CD4-positive, alpha-beta T cell treated with Interleukin-6 at 100 ng/mL for 8 hours (primary cell): ENCODE results near the gene SMAD3.

ENCODE experiments used
- DNase-seq: peaks from one replicate; pipeline ENCODE4 v3.0.0-alpha.2; 2020; ENCODE audit warnings: mixed read lengths, low spot score

SMAD3 gene

GRCh38 chr15:67166280-67167009, 101.0 kb downstream of the SMAD3 start:
- no peak for DNase-seq

DNA sequence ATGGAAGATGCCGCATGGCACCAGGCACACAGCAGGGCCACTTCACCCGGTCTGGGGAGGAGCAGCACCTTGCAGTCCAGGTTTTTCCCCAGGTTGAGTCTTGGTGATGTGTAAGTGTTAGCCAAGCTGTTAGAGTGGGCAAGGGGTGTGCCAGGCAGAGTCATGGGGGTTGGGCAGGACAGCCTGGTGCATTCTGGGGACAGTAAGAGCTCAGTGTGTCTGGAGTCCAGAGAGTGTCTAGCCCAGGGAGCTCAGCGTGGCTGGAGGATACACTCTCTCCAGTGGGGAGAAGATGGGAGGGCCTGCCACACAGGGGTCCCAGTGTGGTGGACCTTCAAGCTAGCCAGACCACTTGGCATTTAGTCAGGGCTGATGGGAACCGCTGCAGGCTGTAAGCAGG, 101.7 kb downstream of the SMAD3 start:
- DNase-seq, result no peak

GRCh38 chr15:67168694-67169093, 103.3 kb downstream of the SMAD3 start:
- no peak for DNase-seq

DNA sequence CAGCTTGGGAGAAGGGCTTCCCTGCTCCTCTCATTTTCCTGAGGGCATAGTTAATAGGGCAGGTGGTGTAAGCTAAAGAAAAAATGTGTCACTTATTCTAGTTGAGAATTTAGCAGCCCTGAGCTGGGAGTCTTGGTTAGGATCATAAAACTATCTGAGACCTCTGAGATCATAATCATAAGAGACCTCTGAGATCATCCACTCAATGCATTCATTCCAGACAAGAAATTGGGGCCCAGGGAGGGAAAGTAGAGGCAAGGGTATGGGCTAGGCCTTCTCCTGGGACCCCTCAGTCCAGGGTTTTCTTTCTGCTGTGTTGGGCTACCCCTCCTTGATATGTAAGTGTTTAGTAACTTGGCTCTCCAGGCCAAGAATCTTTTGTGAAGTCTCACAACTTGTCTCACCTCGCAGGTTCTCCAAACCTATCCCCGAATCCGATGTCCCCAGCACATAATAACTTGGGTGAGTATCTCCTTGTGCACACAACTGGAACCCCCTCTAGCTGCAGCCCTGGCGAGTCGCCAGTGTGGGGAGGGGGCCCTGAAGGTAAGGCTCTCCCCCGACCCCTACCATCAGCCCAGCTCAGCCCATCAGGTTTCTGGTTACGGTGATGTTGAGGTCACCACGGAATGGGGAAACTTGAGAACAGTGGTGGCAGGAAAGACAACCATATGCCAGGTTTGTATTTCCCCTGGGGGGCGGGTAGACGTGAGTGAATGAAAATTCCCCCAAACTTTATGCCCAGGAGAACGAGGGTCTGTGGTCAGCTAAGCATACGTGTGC, 104.9 kb downstream of the SMAD3 start:
- no peak for DNase-seq

DNA sequence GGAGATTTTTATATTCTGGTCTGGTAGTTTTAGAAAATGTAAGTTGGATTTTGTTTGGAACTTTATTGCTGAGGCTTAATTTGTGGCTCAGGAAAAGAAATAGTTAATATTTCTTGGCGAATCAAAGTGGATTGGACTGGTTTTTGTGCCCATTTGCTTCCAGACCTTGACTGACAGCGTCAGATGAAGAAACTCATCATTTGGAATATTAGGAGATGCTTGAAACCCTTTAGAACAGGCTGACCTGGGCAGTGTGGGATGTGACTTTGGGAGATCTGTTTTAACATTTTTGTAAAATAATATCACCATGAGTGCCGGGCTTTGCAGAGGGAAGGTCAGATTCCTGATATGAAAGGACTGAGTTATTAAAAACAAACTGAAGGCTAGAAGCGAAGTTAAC, 106.1 kb downstream of the SMAD3 start:
- DNase-seq, result no peak

DNA sequence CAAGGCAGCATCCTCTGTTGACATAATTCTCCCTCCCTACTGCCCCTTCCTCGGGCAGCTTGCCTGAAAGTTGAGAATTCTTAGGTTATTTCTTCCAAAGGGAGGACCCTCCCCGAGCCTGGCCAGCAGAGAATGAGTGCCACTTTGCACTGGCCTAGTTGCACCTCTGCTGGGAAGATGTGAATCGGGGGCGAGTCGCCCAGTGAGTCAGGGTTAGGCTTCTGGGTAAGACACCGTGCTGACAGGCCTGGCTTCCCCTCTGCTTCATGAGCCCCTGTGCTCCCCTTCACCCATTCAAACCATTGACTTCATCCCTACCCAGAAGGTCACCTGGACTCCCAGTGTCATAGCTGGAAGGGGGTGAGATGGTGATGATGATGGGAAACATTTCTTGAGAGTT, 106.8 kb downstream of the SMAD3 start:
- DNase-seq, result no peak

- no peak for DNase-seq
Measured at GRCh38 chr15:67173005-67173404, 107.6 kb downstream of the SMAD3 start.

DNA sequence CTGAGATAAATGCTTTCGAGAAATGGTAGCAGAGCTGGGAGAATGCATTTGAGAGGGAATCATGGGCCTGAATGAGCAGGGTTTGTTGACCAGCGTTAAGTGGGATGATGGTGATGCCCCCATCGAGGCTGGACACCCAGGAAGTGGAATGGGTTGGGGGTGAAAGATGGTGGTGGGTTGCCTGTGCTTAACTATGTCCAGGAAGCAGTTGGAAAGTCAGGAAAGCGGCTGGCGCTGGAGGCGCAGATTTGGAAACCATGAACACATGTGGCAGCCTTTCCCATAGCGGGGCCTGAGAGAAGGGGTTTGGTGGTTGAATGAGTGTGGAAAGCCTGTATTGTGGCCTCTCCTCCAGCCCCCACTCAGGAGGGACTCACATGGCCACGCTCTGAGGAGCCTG, 108.4 kb downstream of the SMAD3 start:
- DNase-seq, result no peak

DNA sequence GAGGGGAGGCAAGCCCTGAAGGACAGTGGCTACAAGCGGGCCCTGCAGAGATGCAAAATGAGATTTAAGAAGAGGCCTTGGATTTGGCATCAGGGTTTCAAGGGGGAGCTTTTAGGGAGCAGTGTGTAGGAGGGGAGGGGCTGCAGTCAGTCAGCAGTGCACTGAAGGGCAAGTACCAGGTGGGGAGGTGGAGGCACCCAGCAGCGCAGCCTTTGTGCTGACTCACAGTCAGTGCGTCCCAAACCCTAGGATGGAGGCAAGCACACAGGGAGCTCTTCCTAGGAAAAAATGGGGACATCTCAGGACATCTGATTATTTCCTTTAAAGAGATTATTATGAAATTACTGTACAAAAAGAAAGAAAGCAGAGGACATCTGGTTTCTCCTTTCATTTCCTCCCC, 109.0 kb downstream of the SMAD3 start:
- no peak for DNase-seq

- DNase-seq, result no peak
Measured at GRCh38 chr15:67174864-67175573, 109.6 kb downstream of the SMAD3 start.

GRCh38 chr15:67175643-67176071, 110.3 kb downstream of the SMAD3 start:
- no peak for DNase-seq

GRCh38 chr15:67176195-67176971, 111.0 kb downstream of the SMAD3 start:
- DNase-seq, result no peak

DNA sequence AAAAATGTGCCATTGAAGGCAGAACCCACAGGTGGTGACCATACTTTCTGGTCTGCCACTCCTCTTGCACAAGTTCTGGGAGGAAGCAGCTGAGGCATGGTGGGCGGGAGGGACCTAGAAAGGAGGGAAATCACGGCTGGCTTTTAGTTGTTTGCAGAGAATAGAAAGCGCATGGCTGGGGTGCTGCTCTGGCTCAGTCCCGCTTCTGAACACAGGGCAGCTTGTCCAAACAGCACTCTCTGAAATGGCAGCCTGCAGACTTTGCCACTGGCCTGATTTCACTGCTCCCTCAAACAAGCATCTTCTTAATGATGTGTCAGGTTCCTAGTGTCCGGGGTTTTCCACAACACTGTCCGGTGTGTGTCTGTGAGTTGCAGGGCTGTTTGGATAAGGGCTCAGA, 112.3 kb downstream of the SMAD3 start:
- DNase-seq, result no peak

DNA sequence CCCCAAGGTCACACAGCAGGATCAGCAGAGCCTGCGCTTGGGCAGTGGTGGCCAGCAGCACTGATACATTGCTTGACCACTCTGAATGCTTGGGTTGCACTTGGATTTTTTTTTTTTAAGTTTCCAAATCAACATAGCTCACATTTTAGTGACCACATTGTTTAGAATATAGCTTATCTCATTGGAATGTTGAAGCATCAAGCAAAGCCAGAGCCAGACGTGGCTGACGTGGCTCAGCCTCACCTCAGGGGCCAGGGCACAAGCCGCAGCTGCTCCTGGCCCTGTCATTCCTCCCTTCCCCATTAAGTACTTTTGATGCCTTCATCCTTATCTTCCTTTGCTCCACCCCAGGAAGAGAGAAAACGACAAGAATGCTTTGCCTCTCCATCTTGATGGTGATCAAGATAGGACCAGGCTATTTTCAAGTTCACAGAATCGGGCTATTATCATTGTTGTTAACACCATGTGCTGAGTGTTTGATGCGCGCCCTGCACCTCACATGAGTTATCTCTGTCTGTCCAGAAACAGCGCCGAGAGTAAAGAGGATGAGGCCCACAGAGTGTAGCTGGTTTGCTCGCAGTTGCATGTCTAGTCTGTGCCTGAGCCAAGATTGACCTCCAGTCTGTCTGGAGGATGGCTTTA, 113.3 kb downstream of the SMAD3 start:
- DNase-seq, result no peak

DNA sequence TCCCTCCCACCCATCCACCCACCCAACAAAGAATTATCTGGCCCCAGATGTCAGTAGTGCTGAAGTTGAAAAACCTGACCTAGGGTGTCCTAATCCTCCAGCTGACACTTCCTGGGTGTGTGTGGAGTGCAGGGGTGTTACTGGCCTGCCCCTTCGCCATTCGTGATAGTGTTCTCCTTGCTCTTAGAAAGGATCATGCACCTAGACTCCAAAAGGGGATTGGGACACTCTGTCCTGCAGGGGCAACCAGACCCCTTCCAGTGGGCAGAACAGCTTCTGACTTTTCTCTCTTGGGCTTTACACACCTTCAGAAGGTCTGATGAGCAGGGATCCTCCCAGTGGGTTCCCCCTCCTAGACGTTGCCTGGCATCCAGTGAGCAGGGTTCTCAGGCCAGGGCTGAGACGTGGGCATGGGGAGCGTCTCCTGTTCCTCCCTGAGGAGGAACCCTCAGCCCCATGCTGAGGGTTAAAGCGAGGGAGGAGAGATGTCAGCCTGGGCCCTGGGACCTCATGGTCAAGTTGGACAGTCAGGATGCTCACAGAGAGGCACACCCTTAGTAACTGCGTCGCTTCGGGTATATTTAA, 114.1 kb downstream of the SMAD3 start:
- no peak for DNase-seq

DNA sequence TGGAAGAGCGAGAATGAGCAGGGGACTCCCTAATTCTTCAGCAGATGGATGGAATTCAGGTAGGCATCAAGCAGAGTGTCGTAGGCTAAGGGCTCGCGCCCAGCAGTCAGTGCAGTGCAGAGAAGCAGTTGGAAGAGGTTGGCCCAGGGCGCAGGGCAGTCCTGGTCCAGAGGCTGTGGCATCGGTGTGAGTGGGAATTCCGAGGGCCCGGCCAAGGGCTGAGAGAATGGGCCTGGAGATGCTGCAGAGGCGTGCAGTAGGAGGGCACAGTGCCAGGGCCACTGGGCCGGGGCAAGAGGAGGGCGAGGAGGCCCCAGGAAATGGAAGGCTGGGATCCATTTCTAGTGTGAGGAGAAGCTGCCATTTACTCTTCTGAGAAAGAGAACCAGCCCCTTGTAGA, 114.6 kb downstream of the SMAD3 start:
- no peak for DNase-seq

GRCh38 chr15:67180514-67181191, 115.3 kb downstream of the SMAD3 start:
- no peak for DNase-seq

DNA sequence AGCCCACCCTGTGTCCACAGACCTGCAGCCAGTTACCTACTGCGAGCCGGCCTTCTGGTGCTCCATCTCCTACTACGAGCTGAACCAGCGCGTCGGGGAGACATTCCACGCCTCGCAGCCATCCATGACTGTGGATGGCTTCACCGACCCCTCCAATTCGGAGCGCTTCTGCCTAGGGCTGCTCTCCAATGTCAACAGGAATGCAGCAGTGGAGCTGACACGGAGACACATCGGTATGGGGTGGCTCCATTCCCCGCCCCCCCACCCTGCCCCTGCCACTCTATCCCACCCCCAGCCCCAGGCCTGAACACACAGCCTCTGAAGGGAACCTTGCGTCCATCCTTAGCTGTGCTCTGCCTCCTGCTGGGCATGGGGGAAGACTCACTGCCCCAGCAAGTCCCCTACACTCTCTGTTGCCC, 115.8 kb downstream of the SMAD3 start:
- no peak for DNase-seq

DNA sequence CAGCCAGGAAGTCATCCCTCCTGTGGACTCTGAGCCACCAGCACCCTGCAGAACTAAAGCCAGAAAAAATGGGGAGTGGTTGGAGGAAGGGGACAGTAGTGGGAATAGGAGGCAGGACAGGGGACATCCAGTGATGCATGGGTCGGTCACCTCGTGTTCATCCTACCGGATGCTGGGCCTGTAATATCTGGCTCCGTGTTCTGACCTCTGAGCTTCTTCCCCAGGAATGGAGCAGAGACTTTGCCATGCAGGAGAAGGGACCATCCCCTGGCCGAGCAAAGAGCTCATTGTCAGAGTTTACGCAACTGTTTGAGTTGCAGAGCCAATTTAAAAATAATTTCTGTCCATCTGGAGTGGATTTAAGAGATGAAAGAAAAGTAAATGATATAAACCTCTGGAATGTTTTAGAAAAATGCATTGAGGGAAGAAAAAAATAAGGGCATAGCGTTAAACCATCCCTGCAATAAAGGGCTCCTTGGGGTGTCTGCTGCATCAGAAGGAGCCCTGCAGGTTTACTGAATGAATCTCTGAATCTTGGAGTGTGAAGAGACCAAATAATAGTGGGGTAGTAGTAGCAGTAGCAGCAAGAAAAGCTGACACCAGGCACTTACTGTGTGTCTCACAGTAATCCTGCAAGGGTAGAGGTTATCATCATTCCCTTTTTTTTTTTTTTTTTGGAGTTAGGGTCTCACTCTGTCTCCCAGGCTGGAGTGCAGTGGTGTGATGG, 118.2 kb downstream of the SMAD3 start:
- no peak for DNase-seq
